Left ventricle myocardium inferior (tissue), 1 donor: Measurements from ENCODE around the gene FRK. TPM values are rescaled to one million over a fixed set of nuclear protein-coding genes. Genes with fewer than 3 reads are reported as not detected.
A peak's percentile ranks its signal among the peaks of the same experiment; 100 is the strongest.

Source experiments
- DNase-seq: peaks from one replicate; pipeline ENCODE4 v3.0.0-alpha.2; 2020
- H3K27ac ChIP-seq: fragments of 200-600 bp; replicated peaks from 2 replicates; pipeline ENCODE4 v1.8.0; 2021
- H3K27me3 ChIP-seq: fragments of 200-600 bp; 2 replicates; pipeline ENCODE4 v1.8.0; 2021; ENCODE audit warnings: low read depth
- H3K36me3 ChIP-seq: fragments of 200-600 bp; 2 replicates; pipeline ENCODE4 v1.8.0; 2021
- H3K4me1 ChIP-seq: fragments of 200-600 bp; 2 replicates; pipeline ENCODE4 v1.8.0; 2021
- H3K4me3 ChIP-seq: fragments of 200-600 bp; 2 replicates; pipeline ENCODE4 v1.8.0; 2021; ENCODE audit warnings: mild to moderate bottlenecking, moderate library complexity
- H3K9me3 ChIP-seq: fragments of 200-600 bp; replicated peaks from 2 replicates; pipeline ENCODE4 v1.8.0; 2021
- intact Hi-C: fragments of 100-400 bp; cut with micrococcal nuclease; formaldehyde crosslinking; loops from one replicate; pipeline ENCODE4 v1.11.0; 2022
- total RNA-seq: library from RNA; stranded (reverse); fragmentation: NEBNext Ultra II Directional; extraction: Animal tissue kit (Norgen Biotek cat#: 25700); gene quantifications from one replicate; pipeline ENCODE4 v1.2.1, GENCODE V29; 2021
- TF ChIP-seq, protein P1 (sequence below): fragments of 200-600 bp; IDR thresholded peaks from 2 replicates; pipeline ENCODE4 v1.8.0; 2021; ENCODE audit warnings: antibody characterized with exemption, mild to moderate bottlenecking, borderline replicate concordance
- donor health status: DM: no; HTN: yes; CAD: no; lungs with severe emphysema.

FRK gene
- total RNA-seq, 1 donor from 2014 or later: 11.2 TPM

DNA sequence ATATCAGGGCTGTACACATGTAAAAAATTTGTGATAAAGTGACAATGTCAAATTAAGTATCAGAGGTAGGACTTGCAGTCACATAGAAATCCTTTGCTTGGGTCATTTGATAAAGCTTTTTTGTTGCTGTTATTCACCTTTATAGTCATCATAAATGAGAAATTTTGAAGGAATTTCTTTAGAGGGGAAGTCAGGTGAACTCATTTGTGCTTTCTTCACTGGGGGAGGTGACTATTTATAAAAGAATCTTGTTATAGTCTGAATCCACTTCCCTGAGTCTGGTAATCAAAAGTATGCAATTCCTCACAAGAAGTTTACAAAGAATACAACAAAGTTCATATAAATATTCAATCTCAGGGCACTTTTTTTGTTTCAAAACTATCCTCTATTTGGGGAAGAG lies 47.7 kb downstream of the FRK start:
- intact Hi-C loops: no loop called here
- H3K4me1 ChIP-seq: peaks cover 87% of the 10 kb centered on the region
- no peak for DNase-seq

DNA sequence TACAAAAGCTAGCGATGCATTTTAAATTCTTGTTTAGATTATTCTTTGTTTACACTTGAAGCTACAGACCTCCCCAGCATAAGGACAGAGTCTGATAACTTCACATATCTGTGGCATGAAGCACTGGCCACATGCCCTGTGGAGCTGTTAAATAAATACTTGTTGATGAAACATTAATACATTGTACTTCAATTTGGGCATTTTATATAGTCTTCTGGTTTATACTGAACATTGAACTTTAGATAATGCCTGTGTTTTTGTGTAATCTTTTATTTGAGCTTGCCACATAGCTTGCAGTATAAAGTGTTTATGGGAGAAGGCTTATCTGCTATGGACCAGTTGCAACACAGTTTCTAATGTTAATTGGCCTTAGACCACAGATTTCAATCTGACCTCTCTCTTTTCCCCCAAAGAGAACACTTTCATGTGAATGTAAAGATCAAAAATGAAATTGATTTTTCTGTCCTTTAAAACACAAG lies 48.2 kb downstream of the FRK start:
- H3K4me1 ChIP-seq: peaks cover 87% of the 10 kb centered on the region
- no peak overlapping the region for H3K4me3 ChIP-seq
- peak overlapping the region; percentile 86 for H3K27ac ChIP-seq
- TF ChIP-seq, protein P1, sequence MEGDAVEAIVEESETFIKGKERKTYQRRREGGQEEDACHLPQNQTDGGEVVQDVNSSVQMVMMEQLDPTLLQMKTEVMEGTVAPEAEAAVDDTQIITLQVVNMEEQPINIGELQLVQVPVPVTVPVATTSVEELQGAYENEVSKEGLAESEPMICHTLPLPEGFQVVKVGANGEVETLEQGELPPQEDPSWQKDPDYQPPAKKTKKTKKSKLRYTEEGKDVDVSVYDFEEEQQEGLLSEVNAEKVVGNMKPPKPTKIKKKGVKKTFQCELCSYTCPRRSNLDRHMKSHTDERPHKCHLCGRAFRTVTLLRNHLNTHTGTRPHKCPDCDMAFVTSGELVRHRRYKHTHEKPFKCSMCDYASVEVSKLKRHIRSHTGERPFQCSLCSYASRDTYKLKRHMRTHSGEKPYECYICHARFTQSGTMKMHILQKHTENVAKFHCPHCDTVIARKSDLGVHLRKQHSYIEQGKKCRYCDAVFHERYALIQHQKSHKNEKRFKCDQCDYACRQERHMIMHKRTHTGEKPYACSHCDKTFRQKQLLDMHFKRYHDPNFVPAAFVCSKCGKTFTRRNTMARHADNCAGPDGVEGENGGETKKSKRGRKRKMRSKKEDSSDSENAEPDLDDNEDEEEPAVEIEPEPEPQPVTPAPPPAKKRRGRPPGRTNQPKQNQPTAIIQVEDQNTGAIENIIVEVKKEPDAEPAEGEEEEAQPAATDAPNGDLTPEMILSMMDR: no peak
- H3K36me3 ChIP-seq: no peaks in the 10 kb centered on the region
- H3K27me3 ChIP-seq: no peaks in the 10 kb centered on the region
- DNase-seq: no peak
- no peaks in the 10 kb centered on the region for H3K9me3 ChIP-seq
- intact Hi-C loops: no loop called here

More for the DNA sequence above, 47.7 kb downstream of the FRK start:
- Histone ChIP-seq H3K4me3 (no peak overlapping the region), H3K9me3 (no peaks in the 10 kb centered on the region), H3K36me3 (no peaks in the 10 kb centered on the region), H3K27ac (peak overlapping the region; percentile 86), H3K27me3 (no peaks in the 10 kb centered on the region)
- TF ChIP-seq, protein P1: no peak

DNA sequence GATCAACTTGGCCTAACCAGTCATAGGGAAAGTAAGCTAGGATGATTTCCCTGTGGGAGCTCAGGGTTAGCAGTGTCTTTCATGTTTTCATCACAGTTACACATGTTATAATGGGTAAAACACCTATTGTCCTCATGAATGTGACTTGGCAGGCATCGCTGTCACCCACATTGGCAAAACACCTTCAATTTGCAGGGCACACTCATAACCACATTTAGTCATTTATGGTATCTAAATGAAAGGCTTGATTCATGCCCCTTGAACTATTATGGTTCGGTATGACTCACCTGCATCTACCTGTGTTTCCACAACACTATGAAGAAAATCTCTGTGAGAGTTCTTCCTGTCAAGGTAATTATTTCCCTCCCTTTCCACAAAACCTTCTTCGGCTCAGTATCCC lies 49.2 kb downstream of the FRK start:
- Histone ChIP-seq H3K36me3 (no peaks in the 10 kb centered on the region), H3K27ac (peak overlapping the region; percentile 86), H3K27me3 (no peaks in the 10 kb centered on the region), H3K4me1 (peaks cover 83% of the 10 kb centered on the region), H3K9me3 (no peaks in the 10 kb centered on the region), H3K4me3 (no peak overlapping the region)
- intact Hi-C loops: loop anchor here (2.0 kb wide), 1 partner anchor 85 kb away; no protein-coding TSS in a partner anchor
- TF ChIP-seq, protein P1: no peak
- no peak for DNase-seq

DNA sequence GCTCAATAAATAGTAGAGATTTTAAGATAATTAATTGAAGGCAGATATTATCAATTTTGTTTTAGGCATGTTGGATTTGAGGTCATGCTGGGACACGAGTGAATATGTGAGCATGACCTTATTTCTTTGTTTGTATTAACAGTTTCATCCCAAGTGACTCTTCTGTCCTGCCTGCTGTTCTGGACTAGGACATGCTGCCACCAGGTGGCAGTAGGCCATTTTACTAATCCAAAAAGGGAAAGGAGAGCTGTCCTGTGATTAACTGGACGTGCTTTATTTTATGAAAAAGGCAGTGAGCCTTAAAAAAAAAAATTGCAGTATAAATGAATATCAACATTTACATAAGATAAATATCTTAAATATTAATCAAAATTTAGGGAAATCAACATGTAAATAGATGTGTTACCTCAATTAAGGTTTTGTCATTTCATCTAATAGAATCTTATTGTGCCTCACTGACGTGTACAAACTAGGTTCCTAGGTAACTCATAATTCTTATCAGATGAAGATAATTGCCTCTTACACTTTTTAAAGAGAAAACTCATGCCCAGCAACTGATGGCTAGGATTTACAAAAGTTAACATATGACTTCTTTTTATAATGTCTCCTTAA lies 49.8 kb downstream of the FRK start:
- Histone ChIP-seq H3K9me3 (no peaks in the 10 kb centered on the region), H3K4me3 (no peak overlapping the region), H3K4me1 (peaks cover 82% of the 10 kb centered on the region), H3K36me3 (no peaks in the 10 kb centered on the region), H3K27ac (peak overlapping the region; percentile 86), H3K27me3 (no peaks in the 10 kb centered on the region)
- TF ChIP-seq, protein P1: peak; percentile 83
- DNase-seq: peak; percentile 57
- intact Hi-C loops: loop anchor here (2.0 kb wide), 1 partner anchor 86 kb away; no protein-coding TSS in a partner anchor

DNA sequence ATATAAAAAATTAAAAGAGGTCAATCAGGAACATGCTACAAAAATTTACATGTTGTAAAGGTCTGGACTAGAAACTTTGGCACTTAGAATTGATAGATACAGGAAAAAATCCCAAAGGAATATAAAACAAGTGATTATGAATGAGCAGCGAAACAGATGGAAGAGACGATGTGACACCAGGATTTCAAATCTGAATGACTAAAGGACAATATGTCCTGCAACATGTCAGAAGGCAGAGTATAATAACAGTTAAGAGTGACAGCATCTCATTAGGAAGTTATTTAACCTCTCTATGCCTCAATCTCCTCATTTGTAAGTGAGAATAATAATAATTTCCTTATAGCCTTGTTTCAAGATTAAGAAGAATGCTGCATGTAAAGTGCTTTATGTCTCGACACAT lies 50.3 kb downstream of the FRK start:
- no peak overlapping the region for H3K4me3 ChIP-seq
- TF ChIP-seq, protein P1: no peak
- intact Hi-C loops: loop anchor here (2.0 kb wide), 1 partner anchor 86 kb away; no protein-coding TSS in a partner anchor
- no peaks in the 10 kb centered on the region for H3K27me3 ChIP-seq
- peaks cover 77% of the 10 kb centered on the region for H3K4me1 ChIP-seq
- no peaks in the 10 kb centered on the region for H3K36me3 ChIP-seq
- peak overlapping the region; percentile 86 for H3K27ac ChIP-seq
- DNase-seq: no peak
- H3K9me3 ChIP-seq: no peaks in the 10 kb centered on the region
